ENCODE results near the gene CPEB3. TPM values are rescaled to one million over a fixed set of nuclear protein-coding genes. Genes with fewer than 3 reads are reported as not detected.

CPEB3 gene
- total RNA-seq, 1 donor from 2014 or later, result 3.0 TPM

DNA sequence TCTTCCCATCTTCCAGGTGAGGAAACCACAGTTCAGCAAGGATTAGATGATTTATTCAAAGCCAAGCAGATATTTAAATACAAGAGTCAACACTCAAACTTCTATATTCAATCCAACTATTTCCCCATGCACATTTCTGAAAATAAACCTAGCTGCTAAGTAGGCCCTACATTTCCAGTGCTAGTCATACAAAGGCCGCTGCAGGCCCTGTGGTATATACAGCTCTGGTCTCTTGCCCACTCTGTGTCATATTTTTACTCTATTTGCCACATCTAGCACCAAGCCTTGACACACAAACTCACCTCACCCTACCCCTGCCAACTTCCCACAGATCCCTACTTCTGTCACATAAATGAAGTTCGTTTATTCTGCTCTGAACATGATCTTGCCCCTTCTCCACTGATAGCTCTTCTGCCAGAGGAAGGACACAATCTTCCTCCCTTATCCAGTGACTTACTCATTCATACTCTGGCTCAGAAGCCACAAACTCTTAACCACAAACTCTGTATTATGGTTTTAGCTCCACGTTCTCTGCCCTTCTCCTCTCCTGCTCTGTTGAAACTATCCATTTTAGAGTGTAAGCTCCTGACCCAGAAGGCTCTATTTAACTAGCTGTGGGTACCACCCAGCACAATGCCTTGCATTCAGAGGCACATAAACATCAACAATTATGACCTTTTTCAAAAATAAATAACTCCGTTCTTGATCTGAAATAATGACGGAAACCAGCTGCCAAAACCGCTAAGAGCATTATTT is 180.7 kb downstream of the CPEB3 start:
- no peaks in the 10 kb centered on the region for H3K27me3 Mint-ChIP-seq (ENCODE audit: low read depth)
- no peaks in the 10 kb centered on the region for H3K36me3 Mint-ChIP-seq
- H3K4me1 Mint-ChIP-seq, result no peaks in the 10 kb centered on the region
- no peak for DNase-seq (ENCODE audit: low spot score in 2 of 2, unreplicated experiment in 2 of 2)
- H3K27ac Mint-ChIP-seq, result no peak overlapping the region
- H3K9me3 Mint-ChIP-seq, result no peaks in the 10 kb centered on the region
- TF ChIP-seq CTCF (IDR thresholded peaks at IDR 0.05; ENCODE audit: unreplicated experiment), result no peak
- H3K4me3 Mint-ChIP-seq, result no peak overlapping the region

GRCh38 chr10:92108747-92109146 is 182.1 kb downstream of the CPEB3 start:
- no peak for TF ChIP-seq CTCF (IDR thresholded peaks at IDR 0.05; ENCODE audit: unreplicated experiment)
- H3K4me1 Mint-ChIP-seq, result no peaks in the 10 kb centered on the region
- no peaks in the 10 kb centered on the region for H3K9me3 Mint-ChIP-seq
- H3K36me3 Mint-ChIP-seq, result no peaks in the 10 kb centered on the region
- no peaks in the 10 kb centered on the region for H3K27me3 Mint-ChIP-seq (ENCODE audit: low read depth)
- no peak overlapping the region for H3K4me3 Mint-ChIP-seq
- DNase-seq (ENCODE audit: low spot score in 2 of 2, unreplicated experiment in 2 of 2), result no peak
- H3K27ac Mint-ChIP-seq, result no peak overlapping the region

GRCh38 chr10:92108120-92108519 is 182.8 kb downstream of the CPEB3 start:
- Mint-ChIP-seq H3K36me3 (no peaks in the 10 kb centered on the region), H3K27ac (no peak overlapping the region), H3K27me3 (ENCODE audit: low read depth) (no peaks in the 10 kb centered on the region), H3K9me3 (no peaks in the 10 kb centered on the region), H3K4me1 (no peaks in the 10 kb centered on the region), H3K4me3 (no peak overlapping the region)
- no peak for DNase-seq (ENCODE audit: low spot score in 2 of 2, unreplicated experiment in 2 of 2)
- TF ChIP-seq CTCF (IDR thresholded peaks at IDR 0.05; ENCODE audit: unreplicated experiment), result no peak

- no peak for DNase-seq (ENCODE audit: low spot score in 2 of 2, unreplicated experiment in 2 of 2)
- Mint-ChIP-seq H3K36me3 (no peaks in the 10 kb centered on the region), H3K4me1 (peaks cover 3% of the 10 kb centered on the region), H3K27me3 (ENCODE audit: low read depth) (no peaks in the 10 kb centered on the region), H3K4me3 (no peak overlapping the region), H3K9me3 (no peaks in the 10 kb centered on the region), H3K27ac (no peak overlapping the region)
- TF ChIP-seq CTCF (IDR thresholded peaks at IDR 0.05; ENCODE audit: unreplicated experiment), result no peak
Observed at GRCh38 chr10:92103376-92104090, 187.3 kb downstream of the CPEB3 start.

GRCh38 chr10:92102601-92103213 is 188.2 kb downstream of the CPEB3 start:
- TF ChIP-seq CTCF (IDR thresholded peaks at IDR 0.05; ENCODE audit: unreplicated experiment), result no peak
- Mint-ChIP-seq H3K9me3 (no peaks in the 10 kb centered on the region), H3K27ac (no peak overlapping the region), H3K4me3 (no peak overlapping the region), H3K36me3 (no peaks in the 10 kb centered on the region), H3K4me1 (peaks cover 3% of the 10 kb centered on the region), H3K27me3 (ENCODE audit: low read depth) (no peaks in the 10 kb centered on the region)
- no peak for DNase-seq (ENCODE audit: low spot score in 2 of 2, unreplicated experiment in 2 of 2)

All from mesothelial cell of epicardium (in vitro differentiated cells).